ENCODE data around the gene MARCHF2.
A peak's percentile ranks its signal among the peaks of the same experiment; 100 is the strongest.

Gene MARCHF2

DNA sequence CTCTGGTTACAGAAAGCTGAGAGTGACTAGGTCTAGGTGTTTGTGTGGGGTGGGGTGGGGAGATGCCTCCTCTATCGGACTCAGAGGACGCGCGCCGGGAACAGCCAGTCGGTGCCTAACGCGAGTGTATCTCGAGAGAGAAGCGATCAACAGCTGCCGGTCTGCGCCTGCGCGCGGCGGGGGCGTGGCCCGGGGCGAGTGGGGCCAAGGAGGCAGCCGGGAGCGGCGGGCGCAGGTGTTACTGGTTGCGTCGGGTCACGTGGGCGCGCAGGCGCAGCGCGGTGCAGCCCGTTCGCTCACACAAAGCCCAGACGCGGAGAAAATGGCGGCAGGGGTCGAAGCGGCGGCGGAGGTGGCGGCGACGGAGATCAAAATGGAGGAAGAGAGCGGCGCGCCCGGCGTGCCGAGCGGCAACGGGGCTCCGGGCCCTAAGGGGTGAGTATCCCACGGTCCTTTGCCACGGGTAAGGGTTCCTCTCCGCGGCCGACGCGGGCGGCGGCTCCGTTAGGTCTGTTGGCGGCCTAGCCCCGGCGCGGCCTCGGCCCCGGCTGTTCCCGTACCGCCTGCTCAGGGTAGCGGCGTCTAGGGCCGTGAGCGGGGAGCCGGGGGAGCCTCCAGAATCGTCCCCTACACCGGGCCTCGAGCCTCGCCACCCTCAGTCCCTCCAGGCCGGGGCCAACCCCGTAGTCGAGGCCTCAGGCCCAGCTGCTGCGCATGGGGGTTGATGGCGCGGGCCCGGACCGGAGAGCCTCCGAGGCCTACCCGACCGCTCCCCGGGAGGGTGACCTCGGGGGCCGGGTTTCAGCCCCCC is 31.8 kb downstream of the MARCHF2 start, which contains the start of gene HNRNPM:
TSS of gene HNRNPM (plus strand) at position 299 of the 811 bp plus-strand sequence. CDS start at position 323, 24 bp downstream.
- DNase-seq (ENCODE audit: low read depth) = peak; percentile 86
- TF ChIP-seq, protein P1, sequence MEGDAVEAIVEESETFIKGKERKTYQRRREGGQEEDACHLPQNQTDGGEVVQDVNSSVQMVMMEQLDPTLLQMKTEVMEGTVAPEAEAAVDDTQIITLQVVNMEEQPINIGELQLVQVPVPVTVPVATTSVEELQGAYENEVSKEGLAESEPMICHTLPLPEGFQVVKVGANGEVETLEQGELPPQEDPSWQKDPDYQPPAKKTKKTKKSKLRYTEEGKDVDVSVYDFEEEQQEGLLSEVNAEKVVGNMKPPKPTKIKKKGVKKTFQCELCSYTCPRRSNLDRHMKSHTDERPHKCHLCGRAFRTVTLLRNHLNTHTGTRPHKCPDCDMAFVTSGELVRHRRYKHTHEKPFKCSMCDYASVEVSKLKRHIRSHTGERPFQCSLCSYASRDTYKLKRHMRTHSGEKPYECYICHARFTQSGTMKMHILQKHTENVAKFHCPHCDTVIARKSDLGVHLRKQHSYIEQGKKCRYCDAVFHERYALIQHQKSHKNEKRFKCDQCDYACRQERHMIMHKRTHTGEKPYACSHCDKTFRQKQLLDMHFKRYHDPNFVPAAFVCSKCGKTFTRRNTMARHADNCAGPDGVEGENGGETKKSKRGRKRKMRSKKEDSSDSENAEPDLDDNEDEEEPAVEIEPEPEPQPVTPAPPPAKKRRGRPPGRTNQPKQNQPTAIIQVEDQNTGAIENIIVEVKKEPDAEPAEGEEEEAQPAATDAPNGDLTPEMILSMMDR (IDR thresholded peaks at IDR 0.05; ENCODE audit: control insufficient read depth, extremely low read depth, insufficient read depth) = no peak

DNA sequence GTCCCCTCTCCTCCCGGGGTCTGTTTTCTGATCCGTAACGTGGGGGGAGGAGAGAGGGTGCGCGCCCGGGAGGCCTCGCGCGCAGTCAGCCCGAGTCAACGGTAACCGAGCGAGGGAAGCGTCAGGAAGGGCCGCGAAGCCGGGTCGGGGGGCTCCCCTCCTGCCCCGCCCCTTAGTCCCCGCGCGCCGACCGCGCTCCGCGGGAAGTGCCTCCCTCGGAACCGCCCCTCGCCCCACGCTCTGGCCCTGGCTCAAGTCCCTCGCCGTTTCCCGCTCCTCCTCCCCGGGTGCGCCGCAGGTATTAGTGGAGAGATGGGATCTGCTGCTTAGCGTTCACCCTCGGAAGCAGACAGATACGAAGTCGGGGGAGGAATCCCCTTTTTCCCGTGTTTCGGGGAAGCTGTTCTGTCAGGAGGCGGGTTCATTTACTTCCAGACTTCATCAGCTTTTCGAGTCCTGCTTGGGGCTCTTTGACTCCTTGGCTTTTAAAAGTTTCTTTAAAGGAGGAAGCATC is 32.4 kb downstream of the MARCHF2 start:
- TF ChIP-seq, protein P1 (IDR thresholded peaks at IDR 0.05; ENCODE audit: control insufficient read depth, extremely low read depth, insufficient read depth) = no peak
- peak overlapping the region; percentile 99 for H3K4me3 ChIP-seq (ENCODE audit: low read depth, low read length)
- DNase-seq (ENCODE audit: low read depth) = no peak

More for the DNA sequence above, 31.8 kb downstream of the MARCHF2 start, which contains the start of gene HNRNPM:
- peak within 1 kb of the TSS; percentile 99 for H3K4me3 ChIP-seq (ENCODE audit: low read depth, low read length)

DNA sequence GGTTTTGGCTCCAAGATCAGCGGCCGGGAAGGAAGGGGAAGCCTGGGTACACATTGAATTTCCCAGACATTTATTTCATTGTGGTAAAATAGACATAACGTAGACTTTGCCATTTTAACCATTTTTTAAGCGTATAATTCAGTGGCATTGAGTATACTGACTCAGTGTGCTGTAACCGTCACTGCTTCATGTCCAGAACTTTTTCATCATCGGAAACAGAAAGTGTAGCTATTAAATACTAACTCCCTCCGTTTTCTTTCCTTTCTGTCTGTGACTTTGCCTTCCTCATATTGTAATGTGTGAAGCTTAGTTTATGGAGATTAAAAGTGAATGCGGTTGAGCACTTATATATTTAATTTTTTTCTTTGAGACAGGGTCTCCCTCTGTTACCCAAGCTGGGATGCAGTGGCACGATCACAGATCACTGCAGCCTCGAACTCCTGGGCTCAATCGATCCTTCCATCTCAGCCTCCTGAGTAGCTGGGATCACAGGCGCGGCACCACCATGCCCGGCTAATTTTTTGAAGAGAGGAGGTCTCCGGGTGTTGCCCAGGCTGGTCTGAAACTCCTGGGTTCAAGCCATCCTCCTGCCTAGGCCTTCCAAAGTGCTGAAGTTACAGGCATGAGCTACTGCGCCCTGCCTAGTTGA is 33.1 kb downstream of the MARCHF2 start:
- no peak for DNase-seq (ENCODE audit: low read depth)
- TF ChIP-seq, protein P1 (IDR thresholded peaks at IDR 0.05; ENCODE audit: control insufficient read depth, extremely low read depth, insufficient read depth) = no peak
- peak overlapping the region; percentile 99 for H3K4me3 ChIP-seq (ENCODE audit: low read depth, low read length)

DNA sequence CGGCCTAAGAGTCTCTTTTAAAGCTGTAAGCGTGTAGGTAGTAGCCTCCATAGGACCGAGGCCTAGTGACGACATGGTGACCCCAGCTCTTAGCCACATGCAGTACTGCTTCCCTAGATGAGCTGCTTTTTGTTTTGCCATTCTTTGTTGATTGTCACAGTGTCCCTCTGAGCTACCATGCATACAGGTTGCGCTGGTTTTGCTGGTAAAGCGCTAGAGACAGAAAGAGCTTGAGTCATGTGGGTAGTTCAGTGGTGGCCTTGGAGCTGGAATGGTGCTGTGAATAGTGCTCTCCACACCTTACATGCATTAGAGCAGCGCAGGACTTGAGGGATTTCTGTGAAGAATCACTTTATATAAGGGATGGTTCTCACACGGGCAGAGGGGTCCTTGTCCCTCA is 36.7 kb downstream of the MARCHF2 start:
- DNase-seq (ENCODE audit: low read depth) = no peak
- no peak overlapping the region; the same call in 1 of the 2 replicates for H3K4me3 ChIP-seq (ENCODE audit: low read depth, low read length)
- TF ChIP-seq, protein P1 (IDR thresholded peaks at IDR 0.05; ENCODE audit: control insufficient read depth, extremely low read depth, insufficient read depth) = no peak

DNA sequence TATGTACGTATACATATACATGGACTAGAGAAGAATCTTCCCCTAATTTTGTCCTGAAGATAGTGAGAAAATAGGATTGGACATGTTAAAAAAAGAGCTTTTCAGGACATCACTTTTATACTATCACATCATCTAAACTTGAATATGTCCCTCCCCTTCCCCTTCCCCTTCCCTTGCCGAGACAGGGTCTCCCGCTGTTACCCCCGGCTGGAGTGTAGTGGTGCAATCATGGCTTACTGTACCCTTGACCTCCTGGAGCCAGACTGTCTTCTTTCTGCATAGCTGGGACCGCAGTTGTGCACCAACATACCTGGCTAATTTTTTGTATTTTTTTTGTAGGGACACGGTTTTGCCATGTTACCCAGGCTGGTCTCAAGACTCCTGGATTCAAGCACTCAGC is 38.3 kb downstream of the MARCHF2 start:
- TF ChIP-seq, protein P1 (IDR thresholded peaks at IDR 0.05; ENCODE audit: control insufficient read depth, extremely low read depth, insufficient read depth) = no peak
- DNase-seq (ENCODE audit: low read depth) = no peak
- no peak overlapping the region for H3K4me3 ChIP-seq (ENCODE audit: low read depth, low read length)

DNA sequence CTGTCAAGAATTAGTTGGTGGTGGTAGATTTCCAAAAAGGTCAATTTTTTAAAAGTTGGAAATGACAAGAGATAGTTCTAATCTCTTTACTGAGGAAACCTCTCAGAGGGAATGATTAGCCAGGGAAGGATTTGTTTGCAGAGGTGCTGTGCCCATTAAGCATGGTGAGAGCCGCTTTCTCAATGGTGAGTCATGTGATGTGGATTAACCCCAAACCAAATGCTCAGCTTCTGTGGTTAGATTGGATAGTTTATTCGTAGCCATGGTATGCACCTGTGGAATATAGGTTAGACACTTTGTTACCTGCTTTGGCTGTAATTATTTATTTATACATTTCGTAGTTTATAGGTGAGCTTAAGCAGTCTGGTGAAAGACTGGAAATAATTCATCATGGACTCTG is 38.8 kb downstream of the MARCHF2 start:
- DNase-seq (ENCODE audit: low read depth) = no peak
- H3K4me3 ChIP-seq (ENCODE audit: low read depth, low read length) = no peak overlapping the region
- TF ChIP-seq, protein P1 (IDR thresholded peaks at IDR 0.05; ENCODE audit: control insufficient read depth, extremely low read depth, insufficient read depth) = no peak
